ENCODE results near the gene FOXO6.
A peak's percentile ranks its signal among the peaks of the same experiment; 100 is the strongest.

Gene FOXO6

GRCh38 chr1:41360786-41361494 is at the start of gene FOXO6:
TSS of gene FOXO6 (plus strand) at chr1:41361434.
- DNase-seq = peak; percentile 99

- DNase-seq = no peak
Measured at GRCh38 chr1:41312991-41313645, 48.1 kb upstream of the FOXO6 start.

- DNase-seq = no peak
Measured at GRCh38 chr1:41313661-41314131, 47.5 kb upstream of the FOXO6 start.

- DNase-seq = no peak
Measured at GRCh38 chr1:41314376-41315145, 46.7 kb upstream of the FOXO6 start.

GRCh38 chr1:41315146-41315822 is 46.0 kb upstream of the FOXO6 start:
- DNase-seq = no peak

- DNase-seq = no peak
Measured at GRCh38 chr1:41315871-41316270, 45.4 kb upstream of the FOXO6 start.

GRCh38 chr1:41317361-41317760 is 43.9 kb upstream of the FOXO6 start:
- no peak for DNase-seq

- no peak for DNase-seq
Measured at GRCh38 chr1:41318135-41318534, 43.1 kb upstream of the FOXO6 start.

- DNase-seq = no peak
Measured at GRCh38 chr1:41319106-41319755, 42.0 kb upstream of the FOXO6 start.

GRCh38 chr1:41319807-41320711 is 41.2 kb upstream of the FOXO6 start:
- peak; percentile 56 for DNase-seq

- DNase-seq = no peak
Measured at GRCh38 chr1:41320895-41321676, 40.1 kb upstream of the FOXO6 start.

GRCh38 chr1:41322101-41322661 is 39.1 kb upstream of the FOXO6 start:
- DNase-seq = no peak

GRCh38 chr1:41322835-41323234 is 38.4 kb upstream of the FOXO6 start:
- DNase-seq = no peak

GRCh38 chr1:41323243-41323642 is 38.0 kb upstream of the FOXO6 start:
- DNase-seq = no peak

GRCh38 chr1:41325801-41326200 is 35.4 kb upstream of the FOXO6 start:
- DNase-seq = no peak

- DNase-seq = no peak
Measured at GRCh38 chr1:41327383-41327999, 33.7 kb upstream of the FOXO6 start.

GRCh38 chr1:41328001-41328615 is 33.1 kb upstream of the FOXO6 start:
- no peak for DNase-seq

GRCh38 chr1:41328780-41329640 is 32.2 kb upstream of the FOXO6 start:
- no peak for DNase-seq

All from left hindlimb (tissue), 1 donor.